MM.1S (cell line): Measurements from ENCODE around the gene SUPT6H.
A peak's percentile ranks its signal among the peaks of the same experiment; 100 is the strongest.

ENCODE experiments used
- DNase-seq: peaks from one replicate; pipeline ENCODE4 v3.0.0-alpha.2; 2015
- H2AFZ ChIP-seq: fragments of 300-600 bp; sonication (generic); 2 replicates; pipeline ENCODE4 v1.6.0; 2016; ENCODE audit warnings: antibody characterized with exemption, low read length
- H3F3A ChIP-seq: fragments of 300-600 bp; sonication (generic); 2 replicates; pipeline ENCODE4 v1.6.1; 2016; ENCODE audit warnings: mild to moderate bottlenecking, antibody characterized with exemption, low read length, moderate library complexity, mixed read lengths; ENCODE audit not compliant: insufficient read depth
- H3K27ac ChIP-seq: fragments of 300-600 bp; sonication (generic); 2 replicates; pipeline ENCODE4 v1.5.1; 2016; ENCODE audit warnings: mild to moderate bottlenecking, low read length
- H3K27me3 ChIP-seq: fragments of 300-600 bp; sonication (generic); replicated peaks from 2 replicates; pipeline ENCODE4 v1.6.0; 2016; ENCODE audit warnings: low read length; ENCODE audit not compliant: insufficient read depth
- H3K36me3 ChIP-seq: fragments of 300-600 bp; sonication (generic); replicated peaks from 2 replicates; pipeline ENCODE4 v1.6.1; 2016; ENCODE audit warnings: mild to moderate bottlenecking, low read length, mixed read lengths; ENCODE audit not compliant: insufficient read depth
- H3K4me1 ChIP-seq: fragments of 300-600 bp; sonication (generic); 2 replicates; pipeline ENCODE4 v1.6.1; 2016; ENCODE audit warnings: low read length, mixed read lengths
- H3K4me2 ChIP-seq: fragments of 300-600 bp; sonication (generic); 2 replicates; pipeline ENCODE4 v1.6.0; 2016; ENCODE audit warnings: low read depth, low read length
- H3K4me3 ChIP-seq: fragments of 300-600 bp; sonication (generic); 2 replicates; pipeline ENCODE4 v1.5.1; 2016; ENCODE audit warnings: low read length, mixed read lengths
- H3K79me2 ChIP-seq: fragments of 300-600 bp; sonication (generic); 2 replicates; pipeline ENCODE4 v1.6.1; 2016; ENCODE audit warnings: mixed run types, low read length, mixed read lengths
- H3K9ac ChIP-seq: fragments of 300-600 bp; sonication (generic); 2 replicates; pipeline ENCODE4 v1.6.1; 2016; ENCODE audit warnings: low read length, mixed read lengths
- H3K9me2 ChIP-seq: fragments of 300-600 bp; sonication (generic); replicated peaks from 2 replicates; pipeline ENCODE4 v1.6.1; 2016; ENCODE audit warnings: mild to moderate bottlenecking, low read length, mixed read lengths; ENCODE audit not compliant: insufficient read depth
- H3K9me3 ChIP-seq: fragments of 300-600 bp; sonication (generic); replicated peaks from 2 replicates; pipeline ENCODE4 v1.6.1; 2016; ENCODE audit warnings: mild to moderate bottlenecking, low read length, mixed read lengths; ENCODE audit not compliant: insufficient read depth
- H4K20me1 ChIP-seq: fragments of 300-600 bp; sonication (generic); 2 replicates; pipeline ENCODE4 v1.6.1; 2016; ENCODE audit warnings: mild to moderate bottlenecking, low read length, moderate library complexity, mixed read lengths; ENCODE audit not compliant: insufficient read depth
- CTCF ChIP-seq: fragments of 300-600 bp; sonication (generic); IDR thresholded peaks from 2 replicates; pipeline ENCODE4 v1.5.1; 2016; ENCODE audit warnings: antibody characterized with exemption, low read length, mixed read lengths
- EZH2 ChIP-seq: fragments of 300-600 bp; sonication (generic); optimal IDR thresholded peaks from 2 replicates; pipeline ENCODE3; 2017; ENCODE audit warnings: low read depth, mild to moderate bottlenecking, antibody characterized with exemption, low read length, mixed read lengths
- EZH2phosphoT487 ChIP-seq: fragments of 300-600 bp; sonication (generic); IDR thresholded peaks from 2 replicates; pipeline ENCODE4 v1.6.1; 2018; ENCODE audit warnings: antibody characterized with exemption, low read length

Gene SUPT6H

GRCh38 chr17:28663723-28664122 is 1.7 kb downstream of the SUPT6H start:
- H3K9me3 ChIP-seq = no peaks in the 10 kb centered on the region
- H3K79me2 ChIP-seq = peaks cover 89% of the 10 kb centered on the region
- H3K9ac ChIP-seq = no peak overlapping the region
- H3K4me1 ChIP-seq = peaks cover 11% of the 10 kb centered on the region
- DNase-seq = no peak
- H3K9me2 ChIP-seq = no peaks in the 10 kb centered on the region
- H3K27ac ChIP-seq = no peak overlapping the region
- TF ChIP-seq CTCF (no peak), EZH2 (no peak), EZH2phosphoT487 (no peak)
- H2AFZ ChIP-seq = no peak overlapping the region
- H3K4me2 ChIP-seq = 0 out of 2 replicates have a peak overlapping the region, but pooled peaks have one; percentile 76
- H3F3A ChIP-seq = peaks cover 4% of the 10 kb centered on the region; the same call in 1 of the 2 replicates
- H4K20me1 ChIP-seq = no peaks in the 10 kb centered on the region
- no peak overlapping the region for H3K4me3 ChIP-seq
- no peaks in the 10 kb centered on the region for H3K36me3 ChIP-seq
- no peaks in the 10 kb centered on the region for H3K27me3 ChIP-seq

- H3K9me2 ChIP-seq = no peaks in the 10 kb centered on the region
- H3K79me2 ChIP-seq = peaks cover 91% of the 10 kb centered on the region
- no peak overlapping the region for H2AFZ ChIP-seq
- no peak for DNase-seq
- no peaks in the 10 kb centered on the region for H3K27me3 ChIP-seq
- H3K9me3 ChIP-seq = no peaks in the 10 kb centered on the region
- H4K20me1 ChIP-seq = no peaks in the 10 kb centered on the region
- H3K4me3 ChIP-seq = no peak overlapping the region
- H3K36me3 ChIP-seq = peaks cover 5% of the 10 kb centered on the region; the same call in 1 of the 2 replicates
- H3K9ac ChIP-seq = no peak overlapping the region
- H3K4me1 ChIP-seq = peaks cover 8% of the 10 kb centered on the region
- TF ChIP-seq EZH2phosphoT487 (no peak), CTCF (no peak), EZH2 (no peak)
- peaks cover 4% of the 10 kb centered on the region; the same call in 1 of the 2 replicates for H3F3A ChIP-seq
- H3K27ac ChIP-seq = no peak overlapping the region
- H3K4me2 ChIP-seq = no peak overlapping the region
Measured at GRCh38 chr17:28665994-28666393, 4.0 kb downstream of the SUPT6H start.

GRCh38 chr17:28667870-28668269 is 5.9 kb downstream of the SUPT6H start:
- no peak overlapping the region for H3K4me3 ChIP-seq
- no peak for DNase-seq
- no peaks in the 10 kb centered on the region for H3K9me2 ChIP-seq
- H2AFZ ChIP-seq = no peak overlapping the region
- H3K4me1 ChIP-seq = peaks cover 7% of the 10 kb centered on the region
- H3F3A ChIP-seq = no peaks in the 10 kb centered on the region
- TF ChIP-seq CTCF = no peak
- TF ChIP-seq EZH2phosphoT487 = no peak
- no peak for TF ChIP-seq EZH2
- H3K27me3 ChIP-seq = no peaks in the 10 kb centered on the region
- H3K9me3 ChIP-seq = no peaks in the 10 kb centered on the region
- H3K79me2 ChIP-seq = peaks cover 84% of the 10 kb centered on the region
- no peak overlapping the region for H3K4me2 ChIP-seq
- H4K20me1 ChIP-seq = no peaks in the 10 kb centered on the region
- H3K9ac ChIP-seq = no peak overlapping the region
- no peak overlapping the region for H3K27ac ChIP-seq
- H3K36me3 ChIP-seq = peaks cover 9% of the 10 kb centered on the region; the same call in 1 of the 2 replicates
